ENCODE results near the gene ISCA1. TPM values are rescaled to one million over a fixed set of nuclear protein-coding genes. Genes with fewer than 3 reads are reported as not detected.

Gene ISCA1
- total RNA-seq, 3 donors from 2014 or later = 37.1 to 43.4 (median 42.1) TPM

DNA sequence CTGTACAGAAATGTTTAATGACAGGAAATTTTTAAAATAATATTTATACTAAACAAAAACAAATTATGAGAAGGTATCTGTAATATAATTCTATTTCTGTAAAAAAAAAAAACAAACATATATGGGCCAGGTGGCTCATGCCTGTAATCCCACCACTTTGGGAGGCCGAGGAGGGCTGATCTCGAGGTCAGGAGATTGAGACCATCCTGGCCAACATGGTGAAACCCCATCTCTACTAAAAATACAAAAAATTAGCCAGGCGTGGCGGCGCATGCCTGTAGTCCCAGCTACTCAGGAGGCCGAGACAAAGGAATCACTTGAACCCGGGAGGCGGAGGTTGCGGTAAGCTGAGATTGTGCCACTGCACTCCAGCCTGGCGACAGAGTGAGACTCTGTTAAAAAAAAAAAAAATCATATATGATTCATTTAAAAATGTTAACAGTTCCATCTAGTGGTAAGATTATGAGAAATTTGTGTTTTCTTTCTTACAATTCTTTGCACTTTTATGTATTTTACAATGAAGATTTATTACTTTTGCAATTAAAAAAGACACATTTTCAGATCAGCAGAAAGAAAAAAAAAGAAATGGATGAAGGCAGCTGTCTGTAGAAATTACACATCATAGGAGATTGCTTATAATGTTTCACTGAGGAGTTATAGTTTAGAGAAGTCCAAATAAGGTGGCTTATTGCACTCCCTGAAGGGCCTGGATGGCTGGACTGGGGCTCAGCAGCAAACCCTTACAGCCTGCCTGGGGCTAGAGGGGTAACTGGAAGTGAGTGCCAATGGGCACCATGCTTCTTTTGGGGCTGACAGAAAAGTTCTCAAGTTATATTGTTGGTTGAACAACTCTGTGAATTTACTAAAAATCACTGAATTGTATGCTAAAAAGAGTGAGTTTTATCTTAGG is 43.2 kb downstream of the ISCA1 start:
- Mint-ChIP-seq H3K27me3 (ENCODE audit: low read depth) (peaks cover under 1% of the 10 kb centered on the region), H3K9me3 (no peaks in the 10 kb centered on the region), H3K4me3 (no peak overlapping the region), H3K4me1 (ENCODE audit: low read depth) (no peaks in the 10 kb centered on the region), H3K36me3 (ENCODE audit: insufficient read depth) (no peaks in the 10 kb centered on the region)
- ATAC-seq = no peak
- no peak for DNase-seq

DNA sequence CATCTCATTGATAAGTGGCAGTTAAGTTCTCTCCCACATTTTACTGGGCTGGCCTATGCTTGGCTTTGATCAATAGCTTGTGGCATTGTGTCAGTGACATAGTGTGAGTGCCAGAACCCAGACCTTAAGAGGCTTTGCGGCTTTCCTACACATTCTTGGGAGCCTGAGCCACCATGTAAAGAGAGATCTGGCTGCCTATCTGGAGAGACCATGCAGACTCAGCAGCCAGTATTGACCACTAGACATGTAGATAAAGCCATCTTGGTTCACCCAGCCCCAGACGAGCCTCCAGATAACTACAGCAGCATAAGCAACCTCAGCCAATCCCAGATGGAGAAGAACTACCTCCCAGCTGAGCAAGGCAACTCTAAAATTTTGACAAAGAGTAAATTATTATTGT is 51.5 kb downstream of the ISCA1 start:
- ATAC-seq (no peak), DNase-seq (no peak)
- H3K4me1 Mint-ChIP-seq (ENCODE audit: low read depth) = no peaks in the 10 kb centered on the region
- H3K36me3 Mint-ChIP-seq (ENCODE audit: insufficient read depth) = no peaks in the 10 kb centered on the region
- H3K4me3 Mint-ChIP-seq = no peak overlapping the region
- peaks cover 6% of the 10 kb centered on the region for H3K27me3 Mint-ChIP-seq (ENCODE audit: low read depth)
- H3K9me3 Mint-ChIP-seq = no peaks in the 10 kb centered on the region

- ATAC-seq (no peak), DNase-seq (no peak)
- no peaks in the 10 kb centered on the region for H3K9me3 Mint-ChIP-seq
- H3K4me3 Mint-ChIP-seq = no peak overlapping the region
- H3K4me1 Mint-ChIP-seq (ENCODE audit: low read depth) = no peaks in the 10 kb centered on the region
- H3K36me3 Mint-ChIP-seq (ENCODE audit: insufficient read depth) = no peaks in the 10 kb centered on the region
- H3K27me3 Mint-ChIP-seq (ENCODE audit: low read depth) = peaks cover 8% of the 10 kb centered on the region
Observed at GRCh38 chr9:86222667-86223066, 59.7 kb downstream of the ISCA1 start.

DNA sequence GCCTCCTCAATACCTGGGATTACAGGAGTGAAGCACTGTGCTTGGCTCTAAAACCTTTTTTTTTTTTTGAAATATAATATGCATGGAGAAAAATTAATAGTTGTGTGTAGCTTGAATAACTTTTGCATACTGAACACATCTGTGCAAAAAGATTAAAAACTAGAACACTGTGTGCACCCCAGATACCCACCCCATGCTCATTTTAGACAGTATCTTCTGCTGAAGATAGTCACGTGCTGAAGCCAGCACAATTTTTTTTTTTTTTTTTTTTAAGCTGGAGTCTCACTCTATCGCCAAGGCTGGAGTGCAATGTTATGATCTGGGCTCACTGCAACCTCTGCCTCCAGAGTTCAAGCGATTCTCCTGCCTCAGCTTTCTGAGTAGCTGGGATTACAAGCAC is 62.7 kb downstream of the ISCA1 start:
- ATAC-seq (no peak), DNase-seq (no peak)
- no peaks in the 10 kb centered on the region for H3K9me3 Mint-ChIP-seq
- no peaks in the 10 kb centered on the region for H3K4me1 Mint-ChIP-seq (ENCODE audit: low read depth)
- no peak overlapping the region for H3K4me3 Mint-ChIP-seq
- peaks cover 8% of the 10 kb centered on the region for H3K27me3 Mint-ChIP-seq (ENCODE audit: low read depth)
- no peaks in the 10 kb centered on the region for H3K36me3 Mint-ChIP-seq (ENCODE audit: insufficient read depth)

- Mint-ChIP-seq H3K36me3 (ENCODE audit: insufficient read depth) (no peaks in the 10 kb centered on the region), H3K4me3 (no peak overlapping the region), H3K27me3 (ENCODE audit: low read depth) (no peaks in the 10 kb centered on the region), H3K4me1 (ENCODE audit: low read depth) (no peaks in the 10 kb centered on the region), H3K9me3 (no peaks in the 10 kb centered on the region)
- ATAC-seq (no peak), DNase-seq (no peak)
Observed at GRCh38 chr9:86217076-86217755, 65.1 kb downstream of the ISCA1 start.

Other genes starting within 250 kb of the ISCA1 start
- gene GOLM1, start 183.0 kb downstream of the ISCA1 start, total RNA-seq = 1 to 10 TPM; 1.5 to 2.7 (median 1.9) TPM
- gene C9orf153, start 22.9 kb downstream of the ISCA1 start, total RNA-seq = under 1 TPM in 2 of 3 donors, not detected in 1; 0.18 to 0.73 TPM
- 10 to 100 TPM; 26.4 to 36.7 (median 29.8) TPM for gene TUT7, start 71.9 kb upstream of the ISCA1 start, total RNA-seq